ENCODE data around the gene NOP16. TPM values are rescaled to one million over a fixed set of nuclear protein-coding genes. Genes with fewer than 3 reads are reported as not detected.

NOP16 gene
- total and polyA plus RNA-seq, 2 of the 13 experiments (the other 11 are each of a cell fraction or from before 2014, with no cell fraction given) = 43.3 to 48.4 TPM

GRCh38 chr5:176389135-176390123 is 1.0 kb upstream of the NOP16 start (continued):
- TF ChIP-seq ZBTB38 (CRISPR knock-in tag; IDR thresholded peaks at IDR 0.05) (peak; percentile 12; the same call in 1 of the 2 replicates), ZNF138 (CRISPR knock-in tag; IDR thresholded peaks at IDR 0.05; ENCODE audit: low read depth) (no peak), NCOA5 (CRISPR knock-in tag; IDR thresholded peaks at IDR 0.05) (no peak), KDM1A (CRISPR knock-in tag; IDR thresholded peaks at IDR 0.05) (no peak), POLR2G (IDR thresholded peaks at IDR 0.05; ENCODE audit: low read depth, low read length) (peak; percentile 28), ZNF431 (CRISPR knock-in tag; IDR thresholded peaks at IDR 0.05; ENCODE audit: borderline replicate concordance, low read depth) (0 out of 2 replicates have a peak, but pooled peaks have one; percentile 73), ZFYVE20 (CRISPR knock-in tag; IDR thresholded peaks at IDR 0.05; ENCODE audit: borderline replicate concordance, low read depth) (no peak), ZNF703 (CRISPR knock-in tag; IDR thresholded peaks at IDR 0.05; ENCODE audit: borderline replicate concordance) (no peak), ZNF251 (CRISPR knock-in tag; IDR thresholded peaks at IDR 0.05) (no peak), ZNF432 (CRISPR knock-in tag; IDR thresholded peaks at IDR 0.05; ENCODE audit: borderline replicate concordance) (no peak), DMTF1 (CRISPR knock-in tag; IDR thresholded peaks at IDR 0.05) (no peak), SALL1 (CRISPR knock-in tag; IDR thresholded peaks at IDR 0.05) (peak; percentile 55), RELA (CRISPR knock-in tag; IDR thresholded peaks at IDR 0.05) (no peak)
- TF ChIP-seq, protein P1, sequence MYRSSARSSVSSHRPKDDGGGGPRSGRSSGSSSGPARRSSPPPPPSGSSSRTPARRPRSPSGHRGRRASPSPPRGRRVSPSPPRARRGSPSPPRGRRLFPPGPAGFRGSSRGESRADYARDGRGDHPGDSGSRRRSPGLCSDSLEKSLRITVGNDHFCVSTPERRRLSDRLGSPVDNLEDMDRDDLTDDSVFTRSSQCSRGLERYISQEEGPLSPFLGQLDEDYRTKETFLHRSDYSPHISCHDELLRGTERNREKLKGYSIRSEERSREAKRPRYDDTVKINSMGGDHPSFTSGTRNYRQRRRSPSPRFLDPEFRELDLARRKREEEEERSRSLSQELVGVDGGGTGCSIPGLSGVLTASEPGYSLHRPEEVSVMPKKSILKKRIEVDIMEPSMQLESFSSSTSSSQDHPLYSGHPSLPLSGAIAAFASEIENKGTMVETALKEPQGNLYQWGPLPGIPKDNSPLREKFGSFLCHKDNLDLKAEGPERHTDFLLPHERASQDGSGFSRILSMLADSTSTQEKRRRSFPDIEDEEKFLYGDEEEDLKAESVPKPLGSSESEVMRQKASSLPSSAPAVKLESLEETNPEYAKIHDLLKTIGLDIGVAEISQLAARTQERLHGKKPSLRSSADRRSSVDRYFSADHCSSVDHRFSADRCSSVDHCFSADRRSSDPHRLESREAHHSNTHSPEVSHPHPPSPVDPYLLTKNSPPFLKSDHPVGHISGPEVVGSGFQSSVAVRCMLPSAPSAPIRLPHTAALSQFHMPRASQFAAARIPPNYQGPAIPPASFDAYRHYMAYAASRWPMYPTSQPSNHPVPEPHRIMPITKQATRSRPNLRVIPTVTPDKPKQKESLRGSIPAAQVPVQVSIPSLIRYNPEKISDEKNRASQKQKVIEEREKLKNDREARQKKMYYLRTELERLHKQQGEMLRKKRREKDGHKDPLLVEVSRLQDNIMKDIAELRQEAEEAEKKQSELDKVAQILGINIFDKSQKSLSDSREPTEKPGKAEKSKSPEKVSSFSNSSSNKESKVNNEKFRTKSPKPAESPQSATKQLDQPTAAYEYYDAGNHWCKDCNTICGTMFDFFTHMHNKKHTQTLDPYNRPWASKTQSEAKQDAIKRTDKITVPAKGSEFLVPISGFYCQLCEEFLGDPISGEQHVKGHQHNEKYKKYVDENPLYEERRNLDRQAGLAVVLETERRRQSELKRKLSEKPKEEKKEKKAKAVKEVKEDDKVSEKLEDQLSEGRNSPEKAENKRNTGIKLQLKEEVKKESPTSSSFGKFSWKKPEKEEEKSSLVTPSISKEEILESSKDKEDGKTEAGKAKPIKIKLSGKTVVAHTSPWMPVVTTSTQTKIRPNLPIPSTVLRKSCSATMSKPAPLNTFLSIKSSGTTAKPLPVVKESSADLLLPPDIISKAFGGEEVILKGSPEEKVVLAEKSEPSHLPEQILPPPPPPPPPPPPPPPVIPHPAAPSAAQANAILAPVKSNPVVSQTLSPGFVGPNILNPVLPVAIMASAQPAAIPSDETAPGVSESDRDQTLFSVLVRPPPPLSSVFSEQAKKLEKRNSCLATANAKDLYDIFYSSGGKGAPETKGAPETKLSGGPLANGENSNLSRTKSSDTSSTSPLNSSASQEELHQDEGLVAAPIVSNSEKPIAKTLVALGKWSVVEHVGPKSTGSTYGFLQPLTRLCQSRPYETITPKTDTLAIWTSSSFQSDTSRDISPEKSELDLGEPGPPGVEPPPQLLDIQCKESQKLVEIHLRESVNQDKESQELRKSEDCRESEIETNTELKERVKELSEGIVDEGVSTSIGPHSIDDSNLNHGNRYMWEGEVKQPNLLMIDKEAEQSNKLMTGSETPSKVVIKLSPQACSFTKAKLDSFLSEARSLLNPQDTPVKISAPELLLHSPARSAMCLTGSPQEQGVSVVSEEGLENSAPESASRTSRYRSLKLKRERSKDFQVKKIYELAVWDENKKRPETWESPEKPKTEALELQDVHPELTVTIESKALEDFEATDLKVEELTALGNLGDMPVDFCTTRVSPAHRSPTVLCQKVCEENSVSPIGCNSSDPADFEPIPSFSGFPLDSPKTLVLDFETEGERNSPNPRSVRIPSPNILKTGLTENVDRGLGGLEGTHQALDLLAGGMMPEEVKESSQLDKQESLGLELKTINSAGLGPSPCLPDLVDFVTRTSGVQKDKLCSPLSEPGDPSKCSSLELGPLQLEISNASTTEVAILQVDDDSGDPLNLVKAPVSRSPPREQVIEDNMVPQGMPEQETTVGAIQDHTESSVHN (CRISPR knock-in tag; IDR thresholded peaks at IDR 0.05) = no peak
- TF ChIP-seq, protein P2, sequence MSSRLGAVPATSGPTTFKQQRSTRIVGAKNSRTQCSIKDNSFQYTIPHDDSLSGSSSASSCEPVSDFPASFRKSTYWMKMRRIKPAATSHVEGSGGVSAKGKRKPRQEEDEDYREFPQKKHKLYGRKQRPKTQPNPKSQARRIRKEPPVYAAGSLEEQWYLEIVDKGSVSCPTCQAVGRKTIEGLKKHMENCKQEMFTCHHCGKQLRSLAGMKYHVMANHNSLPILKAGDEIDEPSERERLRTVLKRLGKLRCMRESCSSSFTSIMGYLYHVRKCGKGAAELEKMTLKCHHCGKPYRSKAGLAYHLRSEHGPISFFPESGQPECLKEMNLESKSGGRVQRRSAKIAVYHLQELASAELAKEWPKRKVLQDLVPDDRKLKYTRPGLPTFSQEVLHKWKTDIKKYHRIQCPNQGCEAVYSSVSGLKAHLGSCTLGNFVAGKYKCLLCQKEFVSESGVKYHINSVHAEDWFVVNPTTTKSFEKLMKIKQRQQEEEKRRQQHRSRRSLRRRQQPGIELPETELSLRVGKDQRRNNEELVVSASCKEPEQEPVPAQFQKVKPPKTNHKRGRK (CRISPR knock-in tag; IDR thresholded peaks at IDR 0.05) = no peak
